NOMO-1 (cell line): ENCODE data around the gene ZDHHC11B.

Source experiments
- DNase-seq, 2 experiments: peaks; one replicate each; lab custom pipeline; 2025; ENCODE audit not compliant: unreplicated experiment in 2 of 2; lab: John Stamatoyannopoulos, UW

Gene ZDHHC11B

DNA sequence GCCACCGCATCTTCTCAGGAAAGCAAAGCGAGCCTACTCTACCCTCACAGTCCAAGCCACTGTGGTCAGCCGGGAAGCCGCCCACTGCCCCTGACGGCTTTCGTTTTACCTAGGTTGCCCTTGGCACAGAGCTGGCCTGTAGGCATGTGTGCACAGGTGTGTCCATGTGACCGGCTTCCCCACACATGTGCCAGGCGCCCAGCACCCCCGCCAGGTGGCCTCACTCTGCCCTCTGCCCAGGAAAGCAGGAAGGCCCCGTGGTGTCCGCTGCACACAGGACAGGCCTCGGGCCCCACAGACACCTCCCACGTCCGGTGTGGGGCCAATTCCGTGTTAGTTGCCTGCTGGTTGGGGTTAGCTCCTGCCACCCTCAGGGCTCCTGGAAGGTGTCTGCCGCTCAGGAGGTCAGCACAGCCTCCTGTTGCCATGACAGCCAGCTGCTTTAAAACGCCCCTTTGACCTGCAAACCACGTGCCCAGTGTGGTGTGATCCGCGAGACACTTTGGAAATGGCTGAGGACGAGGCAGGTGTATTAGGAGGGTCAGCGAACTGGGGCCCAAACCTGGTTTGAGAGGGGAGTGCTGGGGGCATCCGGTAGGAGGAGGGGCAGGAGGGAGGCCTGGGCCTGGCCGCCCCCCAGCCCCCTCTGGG lies 120.1 kb downstream of the ZDHHC11B start:
- DNase-seq = no peak

DNA sequence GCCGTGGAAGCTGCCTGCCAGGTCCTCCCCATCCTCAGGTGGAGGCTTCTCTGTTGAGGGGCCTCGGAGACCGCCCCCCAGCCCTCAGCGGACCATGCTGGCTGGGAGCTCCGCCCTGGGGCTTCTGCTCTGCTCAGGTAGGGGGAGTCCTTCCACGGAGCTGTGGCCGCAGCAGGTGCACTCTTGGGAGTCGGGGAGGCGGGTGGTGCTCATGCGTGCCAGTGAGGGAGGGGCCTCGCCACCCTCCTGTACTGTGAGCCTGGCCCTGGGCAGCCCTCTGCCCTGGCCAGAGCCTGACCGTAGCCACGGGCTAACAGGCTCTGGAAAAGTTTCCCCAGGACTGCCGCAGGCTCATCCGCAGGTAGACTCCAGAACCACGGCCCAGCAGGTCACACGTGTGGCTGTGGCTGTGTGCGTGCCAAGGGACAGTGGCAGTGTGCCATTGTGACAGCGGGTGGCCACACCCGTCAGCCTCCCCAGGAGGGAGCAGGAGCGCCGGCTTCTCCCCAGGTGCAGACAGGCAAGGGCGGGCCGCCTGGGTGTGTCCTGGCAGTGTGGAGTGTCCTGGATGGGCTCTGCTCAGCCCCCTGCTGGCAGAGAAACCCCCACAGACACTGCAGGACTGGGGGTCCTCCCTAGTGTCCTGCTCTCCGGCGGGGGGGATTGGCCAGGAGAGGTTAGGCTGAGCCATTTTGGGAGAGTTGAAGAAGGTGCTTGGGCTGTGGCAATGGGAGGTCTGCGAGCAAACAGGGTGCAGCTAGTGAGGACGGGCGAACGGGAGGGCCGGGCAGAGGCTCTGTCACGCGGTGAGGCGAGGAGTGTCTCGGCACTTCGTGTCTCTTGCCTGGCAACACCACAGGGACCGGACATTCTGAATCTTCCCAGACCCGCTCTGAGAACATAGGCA lies 120.8 kb downstream of the ZDHHC11B start:
- DNase-seq = no peak

DNA sequence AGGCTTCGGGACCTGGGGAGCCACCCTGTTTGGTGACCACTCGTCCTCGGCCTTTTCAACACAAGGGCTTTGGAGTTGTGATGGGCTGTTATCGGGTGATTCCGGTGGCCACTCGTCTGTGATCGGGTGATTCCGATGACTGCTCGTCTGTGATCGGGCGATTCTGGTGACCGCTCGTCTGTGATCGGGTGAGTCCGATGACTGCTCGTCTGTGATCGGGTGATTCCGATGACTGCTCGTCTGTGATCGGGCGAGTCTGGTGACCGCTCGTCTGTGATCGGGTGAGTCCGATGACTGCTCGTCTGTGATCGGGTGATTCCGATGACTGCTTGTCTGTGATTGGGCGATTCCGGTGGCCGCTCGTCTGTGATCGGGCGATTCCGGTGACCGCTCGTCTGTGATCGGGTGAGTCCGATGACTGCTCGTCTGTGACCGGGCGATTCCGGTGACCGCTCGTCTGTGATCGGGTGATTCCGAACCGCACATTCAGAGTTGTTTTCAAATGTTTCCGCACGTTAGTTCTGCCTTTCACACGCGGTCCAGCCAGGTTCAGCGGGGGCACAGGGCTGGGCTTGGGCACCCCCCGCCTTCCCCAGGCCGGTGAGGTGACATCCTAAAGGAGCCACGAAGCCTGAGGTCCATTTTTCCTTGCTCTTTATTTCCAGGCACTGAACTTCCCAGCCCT lies 121.6 kb downstream of the ZDHHC11B start:
- DNase-seq = no peak

DNA sequence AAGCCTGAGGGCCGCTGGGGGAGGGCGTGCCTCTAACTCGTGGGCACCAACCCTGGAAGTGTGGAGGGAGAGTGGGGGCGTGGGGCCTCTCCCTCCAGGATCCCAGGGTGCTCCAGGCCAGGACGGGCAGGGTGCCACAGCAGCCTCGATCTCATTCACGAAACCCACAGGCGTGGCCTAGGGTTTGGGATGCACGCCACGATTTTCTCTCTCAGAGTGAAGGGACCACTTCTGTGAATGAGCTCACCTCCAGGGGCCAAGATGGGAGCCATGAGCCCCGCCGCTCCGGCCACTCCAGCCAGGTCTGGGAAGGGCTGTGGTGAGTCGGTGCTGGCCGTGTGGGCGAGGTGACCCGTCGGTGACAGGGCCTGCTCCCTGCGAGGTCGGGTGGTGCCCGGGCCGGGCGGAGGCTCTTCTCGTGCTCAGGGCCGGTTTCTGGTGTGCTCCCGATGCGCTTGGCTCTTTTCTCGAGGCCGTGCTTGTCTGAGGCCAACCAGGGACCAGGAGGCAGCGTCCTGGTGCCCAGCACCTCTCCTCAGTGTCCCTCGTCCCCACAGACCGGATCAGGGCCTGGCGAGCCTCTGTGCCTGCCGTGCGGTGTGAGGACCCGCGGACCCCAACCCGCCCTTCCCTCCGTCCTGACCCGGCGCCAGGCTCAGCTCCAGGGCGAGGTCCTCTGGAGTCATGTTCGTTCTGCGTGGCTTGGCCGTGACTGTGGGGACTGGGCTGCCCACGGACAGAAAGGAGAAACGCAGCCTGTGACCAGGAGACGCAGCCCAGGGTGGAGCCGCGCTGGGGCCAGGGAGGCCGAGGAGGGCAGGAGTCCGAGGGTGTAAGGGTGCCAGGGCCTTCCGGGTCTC lies 122.4 kb downstream of the ZDHHC11B start:
- no peak for DNase-seq

DNA sequence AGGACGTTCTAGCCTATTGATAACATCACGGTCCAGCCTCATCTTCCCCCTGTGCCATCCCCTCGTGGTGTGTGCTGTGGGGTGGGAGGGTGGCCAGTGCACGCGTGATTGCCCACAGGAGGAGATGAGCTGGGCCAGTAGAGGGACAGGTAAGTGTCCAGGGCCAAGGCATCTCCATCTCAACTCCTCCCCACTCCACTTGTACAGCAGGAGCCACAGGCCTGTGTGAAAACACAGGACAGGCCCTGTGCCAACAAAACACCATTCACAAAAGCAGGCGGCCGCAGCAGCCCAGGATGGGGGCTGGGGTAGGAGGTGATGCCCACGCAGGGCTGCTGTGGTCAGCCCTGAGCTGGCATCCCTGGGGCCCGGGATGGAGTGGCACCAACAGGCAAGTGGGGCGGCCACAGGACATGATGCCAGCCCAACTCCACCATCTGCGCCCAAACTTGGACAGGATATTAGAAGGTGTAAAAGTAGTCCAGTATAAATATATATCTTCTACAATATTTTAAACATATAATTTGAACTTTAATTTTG lies 124.0 kb downstream of the ZDHHC11B start:
- DNase-seq = no peak
